ENCODE data around the gene PLXNA4. TPM values are rescaled to one million over a fixed set of nuclear protein-coding genes. Genes with fewer than 3 reads are reported as not detected.
A peak's percentile ranks its signal among the peaks of the same experiment; 100 is the strongest.
"Not testable (repeated sequence)": the region's sequence is repeated elsewhere in the genome, so short reads cannot be mapped to it uniquely, and the experiment has no call there.

Gene PLXNA4
- total RNA-seq, 1 donor from 2014 or later, result 103 TPM

- DNase-seq, result no peak
Measured at GRCh38 chr7:132412435-132412834, 163.8 kb downstream of the PLXNA4 start.

- DNase-seq, result no peak
Measured at GRCh38 chr7:132410861-132411541, 165.3 kb downstream of the PLXNA4 start.

GRCh38 chr7:132410385-132410784 lies 165.9 kb downstream of the PLXNA4 start:
- no peak for DNase-seq

GRCh38 chr7:132407764-132408163 lies 168.5 kb downstream of the PLXNA4 start:
- DNase-seq, result no peak

GRCh38 chr7:132406039-132406438 lies 170.2 kb downstream of the PLXNA4 start:
- no peak for DNase-seq

GRCh38 chr7:132404261-132404660 lies 172.0 kb downstream of the PLXNA4 start:
- no peak for DNase-seq

- DNase-seq, result no peak
Measured at GRCh38 chr7:132403465-132404110, 172.7 kb downstream of the PLXNA4 start.

GRCh38 chr7:132402751-132403245 lies 173.5 kb downstream of the PLXNA4 start:
- DNase-seq, result no peak

GRCh38 chr7:132402096-132402495 lies 174.2 kb downstream of the PLXNA4 start:
- DNase-seq, result no peak

GRCh38 chr7:132400561-132401142 lies 175.6 kb downstream of the PLXNA4 start:
- DNase-seq, result peak; percentile 34

GRCh38 chr7:132399367-132399766 lies 176.9 kb downstream of the PLXNA4 start:
- no peak for DNase-seq

- DNase-seq, result no peak
Measured at GRCh38 chr7:132398253-132398925, 177.9 kb downstream of the PLXNA4 start.

GRCh38 chr7:132397070-132397469 lies 179.2 kb downstream of the PLXNA4 start:
- DNase-seq, result no peak

GRCh38 chr7:132395361-132395760 lies 180.9 kb downstream of the PLXNA4 start:
- no peak for DNase-seq

- no peak for DNase-seq
Measured at GRCh38 chr7:132394283-132395198, 181.7 kb downstream of the PLXNA4 start.

GRCh38 chr7:132393789-132394261 lies 182.4 kb downstream of the PLXNA4 start:
- DNase-seq, result no peak

GRCh38 chr7:132392713-132393112 lies 183.6 kb downstream of the PLXNA4 start:
- DNase-seq, result no peak

GRCh38 chr7:132390705-132391104 lies 185.6 kb downstream of the PLXNA4 start:
- DNase-seq, result no peak

- not testable (repeated sequence) for DNase-seq
Measured at GRCh38 chr7:132390049-132390448, 186.2 kb downstream of the PLXNA4 start.

GRCh38 chr7:132388688-132389087 lies 187.6 kb downstream of the PLXNA4 start:
- no peak for DNase-seq

GRCh38 chr7:132387596-132387995 lies 188.7 kb downstream of the PLXNA4 start:
- DNase-seq, result no peak

GRCh38 chr7:132386201-132386681 lies 190.0 kb downstream of the PLXNA4 start:
- DNase-seq, result no peak
